Adipose tissue (tissue), 3 donors: ENCODE data around the gene IGSF3. TPM values are rescaled to one million over a fixed set of nuclear protein-coding genes. Genes with fewer than 3 reads are reported as not detected.

Experiments
- H3K27ac ChIP-seq: one replicate; pipeline ENCODE4 v1.5.1; 2013; ENCODE audit warnings: low read depth, low read length
- WGBS, 3 donors: extraction: QIAGEN DNeasy Blood & Tissue Kit; methylation state at CpG; one replicate each; pipeline ENCODE4 v1.1.7; 2013; 5-methylcytosine and 5-hydroxymethylcytosine counted together
- polyA plus RNA-seq, 3 donors: library from polyadenylated mRNA; stranded (reverse); fragments of 200-250 nt; gene quantifications; one replicate each; pipeline ENCODE4 v1.2.3, GENCODE V29; 2013
- donor health status: healthy with polysubstance abuse.
- donor health status: Bipolar disorder and iron deficiency.
- donor health status: healthy.

Gene IGSF3
- 1 to 10 TPM; 1.0 to 1.9 (median 1.1) TPM for polyA plus RNA-seq

GRCh38 chr1:116667575-116668105, at the start of gene IGSF3:
Gene IGSF3 (minus strand): TSS chr1:116667733. CDS start chr1:116666326, 1,407 bp downstream.
- 1 to 2% (median 1%) methylated on average over 37 to 58 of the region's 58 CpGs for WGBS, 3 donors
- no peak within 1 kb of the TSS for H3K27ac ChIP-seq

DNA sequence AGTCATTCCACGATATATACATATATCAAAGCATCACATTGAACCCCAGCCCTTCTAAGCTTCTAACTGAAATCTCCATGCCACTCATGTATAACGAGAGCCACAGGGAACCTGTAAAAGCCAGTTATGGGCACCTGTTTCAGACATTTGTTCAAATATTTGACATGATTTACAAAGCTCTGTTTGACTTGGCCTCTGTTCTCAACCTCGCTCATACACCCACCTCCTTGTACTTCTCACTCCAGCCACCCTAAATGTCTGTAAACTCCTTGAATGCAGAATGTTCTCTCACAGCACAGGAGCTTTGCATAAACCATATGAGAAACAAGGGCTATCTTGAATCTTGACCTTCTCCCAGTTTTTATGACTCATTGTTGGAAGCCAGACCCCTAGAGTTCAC, 49.8 kb upstream of the IGSF3 start:
- 60 to 92% (median 85%) methylated on average over 3 of the region's 3 CpGs for WGBS, 3 donors

GRCh38 chr1:116716391-116716790, 48.9 kb upstream of the IGSF3 start:
- WGBS, 3 donors, result 84 to 89% (median 85%) methylated on average over 3 of the region's 3 CpGs
- no peak overlapping the region for H3K27ac ChIP-seq

More for the DNA sequence above, 49.8 kb upstream of the IGSF3 start:
- no peak overlapping the region for H3K27ac ChIP-seq

GRCh38 chr1:116713474-116713873, 45.9 kb upstream of the IGSF3 start:
- 91 to 95% (median 92%) methylated on average over 3 of the region's 3 CpGs for WGBS, 3 donors
- no peak overlapping the region for H3K27ac ChIP-seq

DNA sequence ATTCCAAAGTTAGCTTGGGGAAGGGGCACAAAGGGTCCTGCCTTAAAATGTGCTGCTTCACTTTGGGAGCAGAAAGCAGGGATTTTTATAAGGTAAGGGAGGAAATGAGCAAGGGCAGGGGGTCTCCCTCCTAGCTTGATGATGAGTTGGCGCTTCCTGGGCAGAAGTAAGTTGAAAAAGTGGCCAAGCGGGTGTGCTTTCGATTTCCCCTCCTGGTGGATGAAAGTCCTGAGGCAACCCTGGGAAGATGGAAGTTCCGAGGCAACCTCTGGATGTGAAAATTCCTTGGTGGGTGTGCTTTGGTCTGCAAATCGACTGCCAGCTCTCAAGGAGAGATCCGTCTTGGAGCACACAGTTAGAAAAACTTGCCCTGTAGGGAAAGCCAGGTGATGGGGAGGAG, 45.0 kb upstream of the IGSF3 start:
- 59 to 82% (median 69%) methylated on average over 6 of the region's 6 CpGs for WGBS, 3 donors

GRCh38 chr1:116711263-116711840, 43.8 kb upstream of the IGSF3 start:
- H3K27ac ChIP-seq, result no peak overlapping the region
- 70 to 79% (median 70%) methylated on average over 2 of the region's 2 CpGs for WGBS, 3 donors

More for the DNA sequence above, 45.0 kb upstream of the IGSF3 start:
- no peak overlapping the region for H3K27ac ChIP-seq

DNA sequence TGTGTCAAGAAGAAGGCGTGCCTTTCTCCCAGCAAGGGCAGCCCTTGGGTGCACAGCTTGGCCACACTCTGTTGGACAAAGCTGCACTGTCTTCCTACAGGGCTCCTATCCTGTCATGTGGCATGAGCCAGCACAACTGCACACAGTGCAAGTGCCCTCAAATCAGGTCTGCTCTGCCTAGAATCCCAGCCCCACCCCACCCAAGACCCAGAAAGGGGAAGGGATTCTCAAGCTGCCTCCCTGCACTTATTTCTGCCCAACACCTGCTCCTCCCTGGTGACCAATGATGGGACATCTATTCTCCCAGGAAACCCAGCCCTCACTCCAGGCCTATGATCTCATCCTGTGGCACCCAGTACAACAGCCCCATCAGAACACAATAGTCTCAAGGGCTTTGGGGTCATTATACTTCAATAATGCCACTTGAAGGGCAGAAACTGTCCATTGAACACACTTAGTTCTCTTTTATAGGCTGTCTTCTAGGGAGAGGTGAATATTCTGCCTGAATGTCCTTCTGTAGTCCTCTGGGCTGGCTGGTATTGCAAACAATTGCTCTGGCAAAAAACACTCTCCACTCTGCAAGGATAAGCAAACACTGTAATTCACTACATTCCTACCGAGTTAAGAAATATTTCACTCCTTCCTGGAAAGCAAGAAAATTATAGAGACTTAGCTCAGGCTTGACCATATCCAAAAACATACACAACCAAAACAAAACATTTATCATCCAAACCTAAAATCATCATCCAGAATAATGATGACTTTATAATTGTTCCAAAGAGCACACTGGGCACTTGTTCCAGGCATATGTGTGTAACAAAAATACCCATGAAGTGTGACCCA, 43.1 kb upstream of the IGSF3 start:
- WGBS, 3 donors, result 47 to 77% (median 62%) methylated on average over 2 of the region's 2 CpGs
- no peak overlapping the region for H3K27ac ChIP-seq

GRCh38 chr1:116709666-116710167, 42.2 kb upstream of the IGSF3 start:
- WGBS, 3 donors, result 91 to 94% (median 94%) methylated on average over 7 of the region's 7 CpGs
- no peak overlapping the region for H3K27ac ChIP-seq

DNA sequence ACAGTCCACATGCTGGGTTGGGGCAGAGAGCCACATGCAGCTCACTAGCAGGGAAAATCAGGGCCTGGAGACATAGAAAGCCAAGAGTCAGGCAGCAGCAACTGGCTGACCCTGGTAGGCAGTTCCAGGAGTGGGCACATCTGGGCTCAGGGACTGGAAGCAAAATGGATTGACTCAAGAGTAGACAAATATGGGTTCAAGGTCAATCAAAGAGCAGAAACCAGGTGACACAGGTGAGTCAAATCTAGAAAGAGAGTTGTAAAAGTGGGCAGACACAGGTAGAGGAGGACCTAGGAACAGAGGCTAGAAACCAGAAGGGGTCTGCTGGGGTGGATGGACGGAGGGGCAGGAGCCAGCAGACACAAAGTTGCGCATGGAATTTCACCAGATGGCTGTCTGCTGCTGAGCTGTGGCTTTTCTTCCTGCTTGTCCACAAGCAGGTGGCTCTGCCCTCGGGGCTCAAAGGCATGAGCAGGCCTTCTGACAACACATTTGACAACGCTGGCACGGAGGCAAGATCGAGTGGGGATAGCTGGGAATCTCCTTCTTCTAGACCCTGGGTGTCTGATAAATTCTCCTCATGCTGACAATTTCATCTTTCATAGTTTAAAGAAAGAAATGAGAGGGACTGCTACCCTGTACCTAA, 40.8 kb upstream of the IGSF3 start:
- no peak overlapping the region for H3K27ac ChIP-seq
- 82 to 97% (median 86%) methylated on average over 6 of the region's 6 CpGs for WGBS, 3 donors

- H3K27ac ChIP-seq, result no peak overlapping the region
These were observed 39.3 kb upstream of the IGSF3 start for GRCh38 chr1:116706841-116707240.

GRCh38 chr1:116706123-116706522, 38.6 kb upstream of the IGSF3 start:
- WGBS, 3 donors, result 63 to 79% (median 72%) methylated on average over 2 of the region's 2 CpGs

DNA sequence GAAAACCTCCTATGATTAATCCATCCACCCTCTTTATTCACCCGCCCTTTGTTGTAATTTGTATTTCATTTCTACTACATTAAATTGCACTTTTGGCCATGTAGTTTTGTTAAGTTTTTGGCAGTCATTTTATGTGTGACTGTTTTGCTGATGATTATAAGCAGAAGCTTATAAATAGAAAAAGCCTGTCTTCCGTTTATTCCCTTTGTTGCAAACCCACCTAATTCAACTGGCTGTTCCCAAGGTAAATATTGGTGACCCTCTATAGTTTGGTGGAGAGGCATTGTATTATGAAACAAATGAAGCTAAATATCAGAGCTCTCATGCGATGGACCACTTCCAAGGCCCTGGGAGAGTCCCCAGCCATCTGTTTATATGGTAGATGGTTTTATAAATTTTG, 36.7 kb upstream of the IGSF3 start:
- H3K27ac ChIP-seq, result no peak overlapping the region
- WGBS, 3 donors, result 65 to 84% (median 65%) methylated on average over 3 of the region's 3 CpGs

More at GRCh38 chr1:116706123-116706522, 38.6 kb upstream of the IGSF3 start:
- H3K27ac ChIP-seq, result no peak overlapping the region

DNA sequence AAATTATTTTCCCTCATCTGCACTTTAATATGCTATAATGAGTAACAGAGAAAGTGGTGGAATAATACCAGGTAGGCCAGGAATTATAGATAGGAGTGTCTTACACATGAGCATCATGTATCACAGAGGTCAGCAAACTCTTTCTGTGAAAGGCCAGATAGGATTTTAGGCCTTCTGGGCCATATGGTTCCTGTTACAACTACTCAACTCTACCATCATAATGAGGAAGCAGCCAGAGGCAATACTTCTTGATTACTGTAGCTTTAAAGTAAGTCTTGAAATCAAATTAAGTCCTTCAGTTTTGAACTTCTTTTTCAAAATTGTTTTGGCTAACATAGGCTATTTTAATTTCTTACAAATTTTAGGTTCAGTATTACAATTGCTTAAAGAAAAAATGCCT, 32.1 kb upstream of the IGSF3 start:
- no peak overlapping the region for H3K27ac ChIP-seq

DNA sequence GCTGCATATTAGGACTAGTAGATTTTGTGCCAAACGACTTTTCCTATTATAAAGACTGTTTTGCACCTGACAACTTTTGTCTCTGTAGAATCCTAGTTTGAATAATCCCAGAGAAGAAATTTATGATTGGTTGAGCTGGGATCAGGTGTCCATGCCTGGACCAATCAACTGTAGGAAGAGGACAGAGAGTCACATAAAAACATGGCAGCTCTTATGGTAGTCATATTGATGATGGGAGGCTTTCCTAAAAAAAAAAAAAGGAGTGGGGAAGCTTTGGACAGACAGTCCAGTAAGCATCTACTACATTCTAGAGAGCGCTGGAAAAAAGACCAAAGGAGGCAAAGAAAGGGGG, 30.7 kb upstream of the IGSF3 start:
- 82 to 88% (median 84%) methylated on average over 2 of the region's 2 CpGs for WGBS, 3 donors
- no peak overlapping the region for H3K27ac ChIP-seq

DNA sequence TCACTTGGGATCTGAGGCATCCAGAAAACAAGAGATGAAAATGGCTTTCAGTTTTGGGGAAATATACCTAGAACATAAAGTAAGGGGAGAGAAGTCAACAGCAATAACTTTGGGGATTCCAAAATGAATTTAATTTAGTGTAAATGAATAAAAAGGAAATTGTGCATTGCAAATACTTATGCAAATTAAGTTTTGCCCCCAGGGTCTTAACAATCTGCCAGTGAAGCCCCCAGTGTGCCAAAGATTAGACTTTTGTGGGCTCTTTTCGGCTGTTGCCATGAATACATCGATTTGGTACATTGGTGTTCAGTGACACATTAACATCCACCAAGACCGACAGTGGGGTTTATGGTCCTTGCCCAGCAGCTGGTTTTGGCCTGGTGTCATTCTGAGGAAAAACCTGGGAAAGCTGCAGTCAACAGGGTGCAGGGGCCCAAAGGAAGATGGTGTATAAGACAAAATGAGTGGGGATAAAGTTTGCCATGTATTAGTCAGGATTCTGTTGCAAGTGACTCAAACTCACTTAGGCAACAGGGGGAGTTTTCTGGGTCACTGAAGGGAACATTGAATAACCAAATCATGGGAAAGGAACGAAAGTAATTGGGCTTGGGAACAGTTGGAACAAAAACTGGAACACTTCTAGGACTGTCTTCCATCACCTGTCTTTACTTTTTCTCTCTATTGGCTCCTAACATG, 30.2 kb upstream of the IGSF3 start:
- no peak overlapping the region for H3K27ac ChIP-seq
- 79 to 86% (median 83%) methylated on average over 4 of the region's 4 CpGs for WGBS, 3 donors

DNA sequence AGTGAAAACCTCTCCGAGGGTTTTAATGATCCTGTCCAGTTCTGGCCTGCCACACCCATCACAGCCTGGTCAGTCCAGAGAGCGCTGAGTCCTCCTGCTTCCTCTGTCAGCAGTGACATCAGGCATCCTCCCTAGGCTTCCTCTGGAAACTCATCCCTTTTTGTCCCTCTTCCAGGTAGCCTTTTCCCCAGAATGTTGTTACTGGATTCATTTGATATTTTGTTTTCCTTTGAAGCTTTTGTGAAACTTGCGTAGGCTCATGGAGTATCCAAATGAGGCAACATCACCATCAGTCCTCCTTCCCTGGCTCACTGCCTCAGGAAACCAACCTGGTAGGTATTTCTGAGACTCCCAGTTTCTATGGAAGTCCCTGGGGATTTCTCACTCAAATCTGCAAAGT, 27.0 kb upstream of the IGSF3 start:
- WGBS, 3 donors, result 71 to 90% (median 73%) methylated on average over 3 of the region's 3 CpGs
- H3K27ac ChIP-seq, result no peak overlapping the region

DNA sequence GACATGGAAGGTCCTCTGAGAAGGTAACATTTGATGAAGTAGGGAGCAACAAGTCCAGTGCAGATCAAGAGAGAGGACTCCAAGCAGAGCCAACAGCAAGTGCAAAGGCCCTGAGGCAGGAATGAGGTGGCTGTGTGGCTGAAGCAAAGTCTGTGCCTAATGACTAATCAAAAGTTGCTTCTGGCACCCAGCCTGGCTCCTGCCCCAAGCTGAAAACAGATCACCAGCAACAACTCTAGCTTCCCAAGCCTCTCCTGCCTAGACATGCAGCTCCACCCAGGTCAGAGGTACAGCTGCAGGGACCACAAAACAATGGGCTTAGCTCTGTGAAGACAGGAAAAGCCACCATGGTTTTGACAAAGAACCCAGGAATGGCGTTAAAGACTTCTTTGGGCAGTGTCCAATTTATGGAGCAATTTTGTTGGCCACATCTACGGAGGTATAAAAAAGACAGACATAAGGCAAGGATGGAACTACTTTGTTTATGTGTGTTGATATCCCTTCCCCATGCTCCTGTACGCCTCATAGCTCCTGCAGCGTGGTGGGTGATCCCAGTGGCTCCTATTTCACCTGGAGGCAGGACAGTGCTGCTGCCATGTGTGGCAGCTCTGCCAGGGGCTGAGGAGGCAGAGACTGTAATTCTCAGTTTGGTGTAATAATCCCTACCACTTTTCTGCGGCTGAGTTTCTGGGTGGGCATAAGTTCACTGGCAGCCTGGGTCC, 26.4 kb upstream of the IGSF3 start:
- 72 to 87% (median 79%) methylated on average over 5 of the region's 5 CpGs for WGBS, 3 donors
- H3K27ac ChIP-seq, result no peak overlapping the region

DNA sequence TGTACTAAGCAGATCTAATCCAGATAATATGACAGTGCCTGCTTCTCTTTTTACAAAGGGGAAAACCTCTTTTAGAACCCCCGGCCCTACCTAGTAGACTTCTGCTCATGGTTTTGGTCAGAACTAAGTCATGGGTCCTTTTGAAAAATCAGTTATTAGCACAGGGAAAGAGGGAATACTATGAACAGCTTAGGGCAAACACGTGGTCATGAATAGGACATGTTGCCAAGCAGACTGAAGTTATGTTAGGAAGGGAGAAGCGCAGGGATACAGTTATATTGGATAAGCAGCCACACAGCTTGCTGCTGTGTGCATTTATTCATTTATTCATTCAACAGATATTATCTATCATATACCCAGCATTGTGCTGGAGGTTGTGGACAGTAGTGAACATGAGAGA, 25.3 kb upstream of the IGSF3 start:
- 57 to 83% (median 70%) methylated on average over 3 of the region's 3 CpGs for WGBS, 3 donors
- H3K27ac ChIP-seq, result no peak overlapping the region
